GM19025 (cell line): ENCODE measurements around the gene ICAM1.
"Not testable (repeated sequence)": the region's sequence is repeated elsewhere in the genome, so short reads cannot be mapped to it uniquely, and the experiment has no call there.

Source experiments
- ATAC-seq: cut with Tn5 transposase; IDR thresholded peaks from one replicate; pipeline ENCODE4 v1.9.1; 2021; ENCODE audit warnings: mild to moderate bottlenecking, low read depth, moderate library complexity; ENCODE audit not compliant: unreplicated experiment

ICAM1 gene

DNA sequence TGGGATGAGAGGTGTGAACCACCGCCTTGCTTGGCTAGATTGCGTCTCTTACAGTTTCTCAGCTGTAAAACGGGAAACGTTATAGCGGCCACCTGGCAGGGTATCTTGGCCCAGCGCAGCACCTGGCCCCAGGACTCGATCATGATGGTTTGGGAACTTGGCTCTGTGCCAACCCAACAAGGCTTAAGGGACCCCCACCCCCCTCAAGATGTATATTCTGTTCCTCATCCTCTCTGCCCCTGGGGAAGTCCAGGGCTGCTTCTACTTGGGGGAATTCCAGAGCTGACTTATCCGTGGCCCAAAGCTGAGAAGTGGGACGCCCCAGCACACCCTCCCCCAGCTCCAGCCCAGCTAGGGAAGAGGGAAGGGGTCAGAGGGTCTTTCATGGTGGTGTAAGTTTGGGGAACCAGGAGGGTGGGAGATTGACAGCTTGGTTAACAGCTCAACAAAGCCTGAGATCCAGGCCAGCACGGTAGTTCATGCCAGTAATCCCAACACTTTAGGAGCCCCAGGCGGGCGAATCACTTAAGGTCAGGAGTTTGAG, 695 bp downstream of the ICAM1 start:
- peak; percentile 30 for ATAC-seq

DNA sequence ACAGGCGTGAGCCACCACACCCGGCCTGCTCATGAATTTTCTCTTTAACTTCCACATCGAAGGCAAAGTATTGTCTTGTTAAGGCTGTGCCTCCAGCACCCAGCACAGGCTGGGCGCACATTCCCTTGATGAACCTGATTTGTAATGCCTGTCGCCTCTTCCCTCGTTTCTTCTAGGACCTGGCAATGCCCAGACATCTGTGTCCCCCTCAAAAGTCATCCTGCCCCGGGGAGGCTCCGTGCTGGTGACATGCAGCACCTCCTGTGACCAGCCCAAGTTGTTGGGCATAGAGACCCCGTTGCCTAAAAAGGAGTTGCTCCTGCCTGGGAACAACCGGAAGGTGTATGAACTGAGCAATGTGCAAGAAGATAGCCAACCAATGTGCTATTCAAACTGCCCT, 3.7 kb downstream of the ICAM1 start:
- ATAC-seq = no peak

DNA sequence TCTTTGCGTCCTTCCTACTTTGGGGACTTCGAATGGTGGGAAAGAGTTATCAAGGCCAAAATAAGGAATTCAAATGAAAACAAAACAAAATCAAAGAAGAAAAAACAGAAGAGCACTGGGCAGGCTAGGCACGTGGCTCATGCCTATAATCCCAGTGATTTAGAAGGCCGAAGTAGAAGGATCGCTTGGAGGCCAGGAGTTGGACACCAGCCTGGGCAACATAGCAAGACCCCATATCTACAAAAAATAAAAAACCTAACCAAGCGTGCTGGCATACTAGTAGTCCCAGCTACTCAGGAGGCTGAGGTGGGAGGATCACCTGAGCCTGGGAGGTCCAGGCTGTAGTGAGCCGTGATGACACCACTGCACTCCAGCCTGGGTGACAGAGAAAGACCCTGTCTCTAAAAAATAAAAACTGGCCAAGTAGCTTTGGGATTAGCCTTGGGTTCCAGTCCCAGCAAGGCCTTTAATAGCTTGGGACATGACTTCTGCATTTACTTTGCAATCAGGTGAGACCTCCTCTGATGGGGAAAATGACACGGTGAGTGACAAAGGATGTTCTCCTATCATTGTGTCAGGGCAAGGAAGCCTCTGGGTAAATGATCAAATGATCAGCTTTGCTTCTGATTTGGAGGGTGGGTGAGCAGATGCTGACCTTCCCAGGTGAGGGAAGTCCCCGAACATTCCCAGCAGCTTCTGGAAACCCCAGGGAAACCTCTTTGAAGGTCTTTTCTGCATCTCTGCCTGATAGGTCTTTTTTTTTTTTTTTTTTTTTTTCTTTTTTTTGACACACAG, 7.1 kb downstream of the ICAM1 start:
- no peak for ATAC-seq

DNA sequence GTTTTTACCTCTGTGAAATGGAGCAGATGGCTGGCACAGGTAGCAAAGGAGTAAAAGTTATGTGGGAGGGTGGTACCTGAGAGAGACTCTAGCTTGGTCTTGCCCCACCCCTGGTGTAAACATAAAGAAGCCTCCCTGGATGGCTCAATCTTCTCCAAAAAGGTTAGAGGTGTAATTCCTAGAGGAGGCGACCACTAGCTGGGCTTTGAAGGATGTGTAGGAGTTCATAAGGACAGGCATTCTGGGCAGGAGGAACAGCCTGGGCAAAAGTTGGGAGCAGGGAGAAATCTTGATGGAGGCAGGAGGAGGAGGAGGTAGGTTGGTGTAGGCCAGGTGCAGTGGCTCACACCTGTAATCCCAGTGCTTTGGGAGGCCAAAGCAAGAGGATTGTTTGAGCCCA, 8.0 kb downstream of the ICAM1 start:
- no peak for ATAC-seq

DNA sequence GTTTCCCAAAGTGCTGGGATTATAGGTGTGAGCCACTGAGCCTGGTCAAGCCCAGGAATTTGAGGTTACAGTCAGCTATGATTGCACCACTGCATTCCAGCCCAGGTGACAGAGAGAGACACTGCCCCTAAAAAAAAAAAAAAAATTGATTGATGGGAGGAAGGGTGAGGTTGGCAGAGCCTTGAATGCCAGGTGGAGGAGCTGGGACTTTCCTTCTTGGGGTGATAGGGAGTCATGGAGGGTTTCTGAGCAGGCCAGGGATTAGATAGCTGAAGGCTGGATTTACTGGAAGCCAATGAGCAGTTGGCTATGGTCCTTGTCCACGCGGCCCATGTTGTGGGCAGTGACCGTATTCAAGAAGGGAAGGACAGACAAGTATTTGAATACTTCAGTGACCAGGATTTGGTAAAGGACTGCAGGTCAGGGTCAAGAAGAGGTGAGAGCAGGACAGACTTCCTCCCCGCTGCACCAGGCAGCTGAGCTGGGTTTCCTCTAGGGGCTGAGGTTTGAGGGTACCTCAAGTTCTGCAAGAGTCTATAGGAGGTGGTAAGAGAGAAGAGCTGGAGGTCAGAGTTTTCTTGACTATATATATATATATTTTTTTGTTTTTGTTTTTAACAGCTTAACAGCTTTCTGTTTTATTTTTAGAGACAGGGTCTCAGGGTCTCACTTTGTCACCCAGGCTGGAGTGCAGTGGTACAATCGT, 9.0 kb downstream of the ICAM1 start:
- no peak for ATAC-seq

DNA sequence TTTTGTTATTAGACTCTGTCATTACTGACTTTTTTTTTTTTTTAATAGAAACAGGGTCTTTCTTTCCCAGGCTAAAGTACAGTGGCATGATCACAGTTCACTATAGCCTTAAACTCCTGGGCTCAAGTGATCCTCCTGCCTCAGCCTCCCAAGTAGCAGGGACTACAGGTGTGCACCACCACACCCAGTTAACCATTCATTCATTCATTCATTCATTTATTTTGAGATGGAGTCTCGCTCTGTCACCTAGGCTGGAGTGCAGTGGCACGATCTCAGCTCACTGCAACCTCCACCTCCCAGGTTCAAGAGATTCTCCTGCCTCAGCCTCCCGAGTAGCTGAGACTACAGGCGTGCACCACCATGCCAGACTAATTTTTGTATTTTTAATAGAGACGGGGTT, 11.1 kb downstream of the ICAM1 start:
- not testable (repeated sequence) for ATAC-seq

DNA sequence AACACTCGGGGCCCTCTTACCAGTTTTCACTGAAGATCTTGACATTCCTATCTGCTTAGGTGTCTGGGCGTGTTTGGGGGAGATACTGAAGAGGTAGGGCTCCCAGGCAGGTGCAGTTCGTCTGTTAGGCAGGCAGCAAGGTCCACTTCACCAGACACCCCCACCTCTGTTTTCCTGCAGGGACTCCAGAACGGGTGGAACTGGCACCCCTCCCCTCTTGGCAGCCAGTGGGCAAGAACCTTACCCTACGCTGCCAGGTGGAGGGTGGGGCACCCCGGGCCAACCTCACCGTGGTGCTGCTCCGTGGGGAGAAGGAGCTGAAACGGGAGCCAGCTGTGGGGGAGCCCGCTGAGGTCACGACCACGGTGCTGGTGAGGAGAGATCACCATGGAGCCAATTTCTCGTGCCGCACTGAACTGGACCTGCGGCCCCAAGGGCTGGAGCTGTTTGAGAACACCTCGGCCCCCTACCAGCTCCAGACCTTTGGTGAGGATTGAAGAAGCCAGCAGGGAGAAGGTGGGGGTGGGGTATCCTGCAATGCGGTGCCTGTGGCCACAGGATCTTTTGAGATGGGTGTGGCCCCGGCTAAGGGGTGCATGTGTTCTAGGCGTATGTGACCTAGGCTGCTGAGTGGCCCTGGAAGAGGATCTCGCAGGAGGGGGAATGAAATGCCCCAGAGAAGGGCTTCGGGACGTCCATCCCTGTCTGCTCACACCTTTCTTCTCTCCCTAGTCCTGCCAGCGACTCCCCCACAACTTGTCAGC, 12.6 kb downstream of the ICAM1 start:
- no peak for ATAC-seq

DNA sequence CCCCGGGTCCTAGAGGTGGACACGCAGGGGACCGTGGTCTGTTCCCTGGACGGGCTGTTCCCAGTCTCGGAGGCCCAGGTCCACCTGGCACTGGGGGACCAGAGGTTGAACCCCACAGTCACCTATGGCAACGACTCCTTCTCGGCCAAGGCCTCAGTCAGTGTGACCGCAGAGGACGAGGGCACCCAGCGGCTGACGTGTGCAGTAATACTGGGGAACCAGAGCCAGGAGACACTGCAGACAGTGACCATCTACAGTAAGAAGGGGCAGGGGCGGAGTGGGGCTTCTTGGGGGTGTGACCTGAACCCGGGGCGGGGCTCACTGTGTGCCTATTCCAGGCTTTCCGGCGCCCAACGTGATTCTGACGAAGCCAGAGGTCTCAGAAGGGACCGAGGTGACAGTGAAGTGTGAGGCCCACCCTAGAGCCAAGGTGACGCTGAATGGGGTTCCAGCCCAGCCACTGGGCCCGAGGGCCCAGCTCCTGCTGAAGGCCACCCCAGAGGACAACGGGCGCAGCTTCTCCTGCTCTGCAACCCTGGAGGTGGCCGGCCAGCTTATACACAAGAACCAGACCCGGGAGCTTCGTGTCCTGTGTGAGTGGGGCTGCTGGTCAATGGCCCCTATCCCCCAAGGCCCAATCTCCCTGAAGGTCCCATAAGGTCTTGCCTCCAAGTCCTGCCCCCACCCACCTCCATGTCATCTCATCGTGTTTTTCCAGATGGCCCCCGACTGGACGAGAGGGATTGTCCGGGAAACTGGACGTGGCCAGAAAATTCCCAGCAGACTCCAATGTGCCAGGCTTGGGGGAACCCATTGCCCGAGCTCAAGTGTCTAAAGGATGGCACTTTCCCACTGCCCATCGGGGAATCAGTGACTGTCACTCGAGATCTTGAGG, 13.4 kb downstream of the ICAM1 start:
- ATAC-seq = no peak

DNA sequence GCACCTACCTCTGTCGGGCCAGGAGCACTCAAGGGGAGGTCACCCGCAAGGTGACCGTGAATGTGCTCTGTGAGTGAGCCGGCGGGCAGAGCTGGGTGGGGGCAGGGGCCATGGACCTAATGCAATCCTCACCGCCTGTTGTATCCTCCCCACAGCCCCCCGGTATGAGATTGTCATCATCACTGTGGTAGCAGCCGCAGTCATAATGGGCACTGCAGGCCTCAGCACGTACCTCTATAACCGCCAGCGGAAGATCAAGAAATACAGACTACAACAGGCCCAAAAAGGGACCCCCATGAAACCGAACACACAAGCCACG, 14.0 kb downstream of the ICAM1 start:
- ATAC-seq = no peak

DNA sequence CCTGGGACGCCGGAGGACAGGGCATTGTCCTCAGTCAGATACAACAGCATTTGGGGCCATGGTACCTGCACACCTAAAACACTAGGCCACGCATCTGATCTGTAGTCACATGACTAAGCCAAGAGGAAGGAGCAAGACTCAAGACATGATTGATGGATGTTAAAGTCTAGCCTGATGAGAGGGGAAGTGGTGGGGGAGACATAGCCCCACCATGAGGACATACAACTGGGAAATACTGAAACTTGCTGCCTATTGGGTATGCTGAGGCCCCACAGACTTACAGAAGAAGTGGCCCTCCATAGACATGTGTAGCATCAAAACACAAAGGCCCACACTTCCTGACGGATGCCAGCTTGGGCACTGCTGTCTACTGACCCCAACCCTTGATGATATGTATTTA, 14.5 kb downstream of the ICAM1 start:
- no peak for ATAC-seq

DNA sequence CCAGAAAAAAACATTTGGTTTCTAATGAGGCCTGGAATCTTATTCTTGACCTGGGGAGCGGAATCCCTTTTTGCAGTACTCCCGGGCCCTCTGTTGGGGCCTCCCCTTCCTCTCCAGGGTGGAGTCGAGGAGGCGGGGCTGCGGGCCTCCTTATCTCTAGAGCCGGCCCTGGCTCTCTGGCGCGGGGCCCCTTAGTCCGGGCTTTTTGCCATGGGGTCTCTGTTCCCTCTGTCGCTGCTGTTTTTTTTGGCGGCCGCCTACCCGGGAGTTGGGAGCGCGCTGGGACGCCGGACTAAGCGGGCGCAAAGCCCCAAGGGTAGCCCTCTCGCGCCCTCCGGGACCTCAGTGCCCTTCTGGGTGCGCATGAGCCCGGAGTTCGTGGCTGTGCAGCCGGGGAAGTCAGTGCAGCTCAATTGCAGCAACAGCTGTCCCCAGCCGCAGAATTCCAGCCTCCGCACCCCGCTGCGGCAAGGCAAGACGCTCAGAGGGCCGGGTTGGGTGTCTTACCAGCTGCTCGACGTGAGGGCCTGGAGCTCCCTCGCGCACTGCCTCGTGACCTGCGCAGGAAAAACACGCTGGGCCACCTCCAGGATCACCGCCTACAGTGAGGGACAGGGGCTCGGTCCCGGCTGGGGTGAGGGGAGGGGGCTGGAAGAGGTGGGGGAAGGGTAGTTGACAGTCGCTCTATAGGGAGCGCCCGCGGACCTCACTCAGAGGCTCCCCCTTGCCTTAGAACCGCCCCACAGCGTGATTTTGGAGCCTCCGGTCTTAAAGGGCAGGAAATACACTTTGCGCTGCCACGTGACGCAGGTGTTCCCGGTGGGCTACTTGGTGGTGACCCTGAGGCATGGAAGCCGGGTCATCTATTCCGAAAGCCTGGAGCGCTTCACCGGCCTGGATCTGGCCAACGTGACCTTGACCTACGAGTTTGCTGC, 16.1 kb downstream of the ICAM1 start, which contains the start of gene ICAM4:
TSS of gene ICAM4 (plus strand) at position 153 of the 935 bp plus-strand sequence. CDS start at position 211, 58 bp downstream.
- no peak for ATAC-seq

DNA sequence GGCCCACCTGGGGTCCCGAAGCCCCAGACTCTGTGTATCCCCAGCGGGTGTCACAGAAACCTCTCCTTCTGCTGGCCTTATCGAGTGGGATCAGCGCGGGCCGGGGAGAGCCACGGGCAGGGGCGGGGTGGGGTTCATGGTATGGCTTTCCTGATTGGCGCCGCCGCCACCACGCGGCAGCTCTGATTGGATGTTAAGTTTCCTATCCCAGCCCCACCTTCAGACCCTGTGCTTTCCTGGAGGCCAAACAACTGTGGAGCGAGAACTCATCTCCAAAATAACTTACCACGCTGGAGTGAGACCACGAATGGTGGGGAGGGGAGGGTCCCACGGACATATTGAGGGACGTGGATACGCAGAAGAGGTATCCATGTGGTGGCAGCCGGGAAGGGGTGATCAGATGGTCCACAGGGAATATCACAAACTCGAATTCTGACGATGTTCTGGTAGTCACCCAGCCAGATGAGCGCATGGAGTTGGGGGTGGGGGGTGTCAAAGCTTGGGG, 17.8 kb downstream of the ICAM1 start:
- no peak for ATAC-seq

DNA sequence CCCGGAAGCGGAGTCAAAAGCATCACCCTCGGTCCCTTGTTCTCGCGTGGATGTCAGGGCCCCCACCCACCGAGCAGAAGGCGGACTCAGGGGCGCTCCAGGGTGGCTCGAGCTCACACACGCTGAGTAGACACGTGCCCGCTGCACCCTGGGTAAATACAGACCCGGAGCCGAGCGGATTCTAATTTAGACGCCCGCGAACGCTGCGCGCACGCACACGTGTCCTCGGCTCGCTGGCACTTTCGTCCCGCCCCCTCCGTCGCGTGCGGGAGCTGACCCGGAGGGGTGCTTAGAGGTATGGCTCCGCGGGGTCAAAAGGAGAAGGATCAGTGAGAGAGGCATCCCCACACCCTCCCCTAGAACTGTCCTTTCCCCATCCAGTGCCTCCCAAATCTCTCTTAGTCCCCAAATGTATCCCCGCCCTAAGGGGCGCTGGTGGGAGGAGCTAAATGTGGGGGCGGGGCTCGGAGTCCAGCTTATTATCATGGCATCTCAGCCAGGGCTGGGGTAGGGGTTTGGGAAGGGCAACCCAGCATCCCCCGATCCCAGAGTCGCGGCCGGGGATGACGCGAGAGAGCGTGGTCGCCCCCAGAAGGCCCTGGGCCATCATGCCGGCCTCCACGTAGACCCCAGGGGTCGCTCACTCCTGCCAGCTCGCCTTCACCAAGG, 18.4 kb downstream of the ICAM1 start:
- ATAC-seq = no peak

DNA sequence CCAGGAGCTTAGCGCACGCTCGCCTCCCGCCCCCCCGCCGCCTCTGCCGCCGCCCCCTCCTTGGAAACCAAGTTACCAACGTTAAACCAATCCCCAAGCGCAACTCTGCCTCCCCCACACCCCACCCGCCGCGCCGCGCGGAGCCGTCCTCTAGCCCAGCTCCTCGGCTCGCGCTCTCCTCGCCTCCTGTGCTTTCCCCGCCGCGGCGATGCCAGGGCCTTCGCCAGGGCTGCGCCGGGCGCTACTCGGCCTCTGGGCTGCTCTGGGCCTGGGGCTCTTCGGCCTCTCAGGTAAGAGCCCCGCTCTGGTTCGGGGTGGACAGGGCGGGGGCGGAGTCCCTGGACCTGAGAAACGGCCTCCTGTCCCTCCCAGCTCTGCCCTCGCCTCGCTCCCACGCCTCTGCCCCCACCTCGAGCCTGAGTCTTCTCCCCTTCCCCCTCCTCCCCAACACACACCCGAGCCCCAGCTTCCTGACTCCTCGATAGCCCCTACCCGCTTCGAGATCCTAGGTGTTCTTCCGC, 19.0 kb downstream of the ICAM1 start, which contains the start of gene ICAM5:
TSS of gene ICAM5 (plus strand) at position 117 of the 521 bp plus-strand sequence. CDS start at position 209, 92 bp downstream.
- no peak for ATAC-seq

DNA sequence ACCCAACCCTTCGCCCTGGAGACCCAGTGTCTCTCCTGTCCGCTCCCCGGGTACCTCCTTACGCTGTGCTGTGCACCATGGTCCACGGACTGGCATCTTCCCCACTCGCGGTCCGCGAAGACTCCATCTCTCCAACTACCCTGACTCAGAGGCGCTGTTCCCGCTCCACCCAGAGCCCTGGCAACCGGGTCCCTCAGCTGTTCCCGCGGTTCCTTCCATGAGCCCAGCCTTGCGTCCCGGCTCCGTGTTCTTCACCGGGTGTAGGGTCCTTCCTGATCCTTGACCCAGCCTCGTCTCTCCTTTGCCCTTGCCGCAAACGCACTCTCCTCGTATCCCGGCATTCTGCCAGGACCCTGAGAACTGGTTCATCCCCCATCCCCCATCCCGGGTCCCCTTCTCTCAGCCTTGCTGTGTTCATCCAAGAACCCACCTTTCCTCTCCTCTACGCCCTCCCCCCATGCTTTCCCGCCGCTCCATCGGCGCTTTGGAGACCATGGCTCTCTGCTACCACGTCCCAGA, 19.5 kb downstream of the ICAM1 start:
- ATAC-seq = no peak

DNA sequence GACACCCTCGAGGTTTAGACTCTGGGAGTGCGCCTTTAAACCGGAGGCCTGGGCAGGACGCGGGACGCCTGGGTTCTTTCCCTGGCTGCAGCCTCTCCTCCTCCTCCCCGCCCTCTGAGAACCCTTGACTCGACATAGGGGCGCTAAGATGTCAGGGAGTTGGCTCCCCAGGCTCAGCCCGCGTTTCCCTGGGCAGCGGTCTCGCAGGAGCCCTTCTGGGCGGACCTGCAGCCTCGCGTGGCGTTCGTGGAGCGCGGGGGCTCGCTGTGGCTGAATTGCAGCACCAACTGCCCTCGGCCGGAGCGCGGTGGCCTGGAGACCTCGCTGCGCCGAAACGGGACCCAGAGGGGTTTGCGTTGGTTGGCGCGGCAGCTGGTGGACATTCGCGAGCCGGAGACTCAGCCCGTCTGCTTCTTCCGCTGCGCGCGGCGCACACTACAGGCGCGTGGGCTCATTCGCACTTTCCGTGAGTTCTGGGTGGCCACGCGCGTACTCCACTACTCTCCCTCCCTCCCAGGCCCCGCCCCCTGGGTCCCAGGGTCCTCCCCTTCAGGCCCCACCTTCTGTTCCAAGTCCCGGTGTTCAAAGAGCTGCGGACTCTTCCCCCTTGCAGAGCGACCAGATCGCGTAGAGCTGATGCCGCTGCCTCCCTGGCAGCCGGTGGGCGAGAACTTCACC, 20.1 kb downstream of the ICAM1 start:
- ATAC-seq = no peak

DNA sequence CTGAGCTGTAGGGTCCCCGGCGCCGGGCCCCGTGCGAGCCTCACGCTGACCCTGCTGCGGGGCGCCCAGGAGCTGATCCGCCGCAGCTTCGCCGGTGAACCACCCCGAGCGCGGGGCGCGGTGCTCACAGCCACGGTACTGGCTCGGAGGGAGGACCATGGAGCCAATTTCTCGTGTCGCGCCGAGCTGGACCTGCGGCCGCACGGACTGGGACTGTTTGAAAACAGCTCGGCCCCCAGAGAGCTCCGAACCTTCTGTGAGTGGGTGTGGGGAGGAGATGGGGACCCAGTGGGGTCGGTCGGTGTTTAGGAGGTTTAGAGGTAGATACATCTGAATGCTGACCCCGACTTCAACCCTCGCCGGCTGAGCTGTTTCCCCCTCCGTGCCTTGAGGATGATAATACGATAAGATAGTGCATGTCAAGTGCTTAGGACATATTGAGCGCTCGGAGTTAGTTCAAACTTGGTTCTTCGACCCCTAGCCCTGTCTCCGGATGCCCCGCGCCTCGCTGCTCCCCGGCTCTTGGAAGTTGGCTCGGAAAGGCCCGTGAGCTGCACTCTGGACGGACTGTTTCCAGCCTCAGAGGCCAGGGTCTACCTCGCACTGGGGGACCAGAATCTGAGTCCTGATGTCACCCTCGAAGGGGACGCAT, 20.8 kb downstream of the ICAM1 start:
- ATAC-seq = no peak
